ENCODE measurements around the gene VDAC2. TPM values are rescaled to one million over a fixed set of nuclear protein-coding genes. Genes with fewer than 3 reads are reported as not detected.

Gene VDAC2
- polyA plus RNA-seq, 4 donors: 220 to 268 (median 250) TPM

DNA sequence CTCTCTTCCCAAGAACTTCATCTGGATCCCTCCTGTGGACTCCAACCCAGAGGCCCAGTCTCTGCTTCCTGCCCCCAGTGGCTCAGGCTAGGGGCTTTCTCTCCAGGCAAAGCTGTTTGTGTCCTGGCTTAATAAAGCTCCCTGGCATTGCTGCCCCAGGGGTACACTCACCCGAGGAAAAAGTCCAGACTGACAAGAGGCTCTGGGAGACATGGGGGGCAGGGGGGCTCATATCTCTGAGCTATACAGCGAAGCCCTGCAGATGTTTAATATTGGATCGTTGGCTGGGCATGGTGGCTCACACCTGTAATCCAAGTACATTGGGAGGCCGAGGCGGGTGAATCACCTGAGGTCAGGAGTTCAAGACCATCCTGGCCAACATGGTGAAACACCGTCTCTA lies 35.9 kb downstream of the VDAC2 start:
- DNase-seq (ENCODE audit: low read depth in 4 of 4, low spot score in 3 of 4): no peak

DNA sequence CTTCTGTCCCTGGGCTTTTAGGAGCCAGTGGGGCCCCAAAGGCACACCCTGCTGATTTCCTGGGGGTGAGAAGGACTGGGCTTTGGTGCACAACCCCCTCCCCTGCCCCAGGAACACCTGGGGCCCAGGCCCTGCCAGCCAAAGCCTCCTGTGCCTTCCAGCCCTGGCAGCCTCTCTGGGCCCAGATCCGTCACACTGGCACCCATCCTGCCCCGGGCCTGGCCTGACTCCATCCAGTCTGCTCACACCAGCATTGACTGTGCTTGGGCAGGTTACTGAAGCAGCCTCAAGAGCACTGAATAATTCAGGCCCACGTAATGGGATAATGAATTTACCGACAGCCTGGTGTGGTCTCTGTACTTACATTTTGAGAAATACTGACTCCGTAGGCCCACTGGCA lies 37.2 kb downstream of the VDAC2 start:
- DNase-seq (ENCODE audit: low read depth in 4 of 4, low spot score in 3 of 4): no peak

DNA sequence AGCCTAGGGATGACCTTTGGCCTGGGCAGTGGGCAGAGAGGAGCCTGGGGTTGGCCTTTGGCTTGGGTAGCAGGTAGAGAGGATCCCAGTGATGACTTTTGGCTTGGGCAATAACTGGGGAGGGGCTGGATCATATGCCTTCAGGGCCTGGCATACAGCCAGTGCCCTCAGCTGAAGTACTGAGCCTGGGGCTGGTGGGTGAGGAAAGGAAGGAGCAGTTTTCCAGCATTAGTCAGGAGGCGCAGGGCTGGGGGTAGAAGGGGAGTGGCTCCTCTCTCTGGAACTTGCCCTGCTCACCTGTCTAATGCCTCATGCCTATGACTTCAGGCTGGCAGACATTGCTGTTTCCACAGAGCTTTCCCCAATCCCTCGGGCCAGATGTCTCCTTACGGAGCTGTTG lies 40.3 kb downstream of the VDAC2 start:
- DNase-seq (ENCODE audit: low read depth in 4 of 4, low spot score in 3 of 4): no peak

DNA sequence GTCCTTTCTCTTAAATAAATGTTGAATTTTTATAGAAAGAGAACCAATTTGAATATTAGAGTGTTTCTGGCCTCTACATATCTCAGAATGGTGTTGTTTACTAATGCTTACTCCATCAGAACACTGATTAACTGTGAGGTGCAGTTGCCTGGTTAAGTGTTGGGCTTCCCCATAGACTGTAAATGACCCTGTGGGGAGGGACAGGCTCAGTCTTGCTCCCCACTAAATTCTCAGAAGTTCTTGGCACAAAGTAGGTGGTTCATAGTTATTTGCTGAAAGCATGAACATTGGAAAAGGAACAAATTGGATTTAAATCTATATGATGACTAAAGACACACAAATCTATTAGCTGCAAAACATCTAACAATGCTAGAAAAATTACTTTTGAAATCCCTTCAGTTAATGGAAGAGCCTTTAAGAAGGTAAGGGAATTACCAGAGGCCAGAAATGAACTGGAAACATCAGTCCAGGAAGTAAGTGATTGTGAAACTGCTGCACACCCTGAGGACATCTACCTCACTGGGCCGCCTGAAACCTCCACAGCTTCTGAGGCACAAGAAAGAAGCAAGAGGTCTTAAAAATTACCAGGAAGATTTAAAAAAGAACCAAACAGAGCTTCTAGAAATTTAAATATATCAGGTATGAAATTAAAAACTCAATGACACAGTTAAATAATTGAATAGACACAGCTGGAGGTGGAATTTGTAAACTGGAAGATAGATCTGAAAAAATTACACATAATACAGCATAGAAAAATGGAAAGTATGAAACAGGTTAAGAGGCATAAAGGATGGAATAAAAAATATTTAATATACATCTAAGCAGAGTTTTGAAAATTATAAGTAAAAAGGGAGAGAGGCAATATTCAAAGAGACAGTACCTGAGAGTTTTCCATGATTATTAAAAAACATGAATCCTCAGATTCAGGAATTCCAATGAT lies 43.0 kb downstream of the VDAC2 start:
- DNase-seq (ENCODE audit: low read depth in 4 of 4, low spot score in 3 of 4): no peak

DNA sequence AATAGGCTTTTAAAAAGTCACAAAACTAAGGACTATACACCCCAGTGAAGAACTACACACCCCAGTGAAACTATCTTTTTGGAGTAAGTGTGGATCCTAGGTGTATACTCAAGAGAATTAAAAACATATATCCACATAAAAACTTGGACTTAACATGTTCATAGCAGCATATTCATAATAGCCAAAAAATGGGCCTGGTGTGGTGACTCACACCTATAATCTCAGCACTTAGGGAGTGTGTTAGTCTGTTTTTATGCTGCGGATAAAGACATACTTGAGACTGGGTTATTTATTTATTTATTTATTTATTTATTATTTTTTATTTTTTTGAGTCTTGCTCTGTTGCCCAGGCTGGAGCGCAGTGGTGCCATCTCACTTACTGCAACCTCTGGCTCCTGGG lies 44.1 kb downstream of the VDAC2 start:
- DNase-seq (ENCODE audit: low read depth in 4 of 4, low spot score in 3 of 4): no peak

DNA sequence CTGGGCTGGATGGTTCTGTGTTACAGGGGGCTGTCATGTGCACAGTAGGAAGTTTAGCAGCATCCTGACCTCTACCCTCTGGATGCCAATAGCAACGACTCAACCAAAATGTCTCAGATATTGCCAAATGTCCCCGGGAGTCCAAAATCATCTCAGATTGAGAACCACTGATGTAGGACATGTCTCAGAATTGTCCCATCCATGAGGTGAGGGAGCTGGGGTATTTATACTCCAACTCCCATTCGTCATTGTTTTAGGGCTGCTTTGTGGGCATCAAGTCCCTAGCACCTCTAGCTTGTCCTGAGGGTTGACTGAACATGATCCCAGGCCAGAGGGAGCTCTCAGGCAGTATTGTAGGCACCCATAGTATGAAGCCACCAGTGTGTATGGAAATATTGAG lies 50.4 kb downstream of the VDAC2 start:
- DNase-seq (ENCODE audit: low read depth in 4 of 4, low spot score in 3 of 4): no peak

DNA sequence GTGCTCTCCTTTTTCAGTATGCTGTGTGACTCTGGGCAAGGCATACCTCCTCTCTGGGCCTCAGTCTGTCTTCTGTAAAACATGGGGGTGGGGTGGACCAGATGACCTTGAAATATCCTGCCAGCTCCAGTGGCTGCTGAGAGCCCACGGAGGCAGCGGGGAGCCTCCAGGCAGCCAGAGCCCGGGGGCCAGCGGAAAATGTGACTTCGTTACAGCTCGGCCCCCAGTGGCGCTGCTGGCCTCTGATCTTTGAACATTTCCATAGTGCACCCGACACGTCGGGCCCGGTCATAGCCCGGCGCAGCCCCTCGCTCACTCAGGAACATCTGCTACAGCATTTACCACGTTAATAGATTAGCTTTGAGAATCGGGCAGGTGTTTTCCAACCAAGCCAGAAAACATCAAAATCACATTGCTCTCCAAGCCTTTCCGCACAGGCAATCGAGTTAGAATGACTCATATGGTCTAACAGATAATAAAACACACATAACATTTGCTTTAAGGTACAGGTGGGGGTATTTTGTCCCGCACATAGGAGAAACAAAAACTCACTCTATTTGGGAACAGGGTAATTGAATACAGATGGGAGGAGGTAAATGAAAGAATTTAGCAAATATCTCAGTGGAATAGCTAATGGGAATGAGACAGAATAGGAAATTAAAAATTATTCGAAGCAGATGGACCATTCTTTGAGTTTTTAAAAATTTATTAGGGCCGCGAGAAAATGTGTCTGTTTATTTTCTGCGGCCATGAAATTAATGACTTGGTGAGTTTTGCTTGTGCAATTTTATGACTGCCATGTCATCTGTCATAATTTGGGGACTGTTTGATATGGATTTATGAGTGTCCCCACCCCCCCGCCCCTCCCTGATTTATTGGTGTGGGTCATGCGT lies 51.5 kb downstream of the VDAC2 start:
- no peak for DNase-seq (ENCODE audit: low read depth in 4 of 4, low spot score in 3 of 4)

DNA sequence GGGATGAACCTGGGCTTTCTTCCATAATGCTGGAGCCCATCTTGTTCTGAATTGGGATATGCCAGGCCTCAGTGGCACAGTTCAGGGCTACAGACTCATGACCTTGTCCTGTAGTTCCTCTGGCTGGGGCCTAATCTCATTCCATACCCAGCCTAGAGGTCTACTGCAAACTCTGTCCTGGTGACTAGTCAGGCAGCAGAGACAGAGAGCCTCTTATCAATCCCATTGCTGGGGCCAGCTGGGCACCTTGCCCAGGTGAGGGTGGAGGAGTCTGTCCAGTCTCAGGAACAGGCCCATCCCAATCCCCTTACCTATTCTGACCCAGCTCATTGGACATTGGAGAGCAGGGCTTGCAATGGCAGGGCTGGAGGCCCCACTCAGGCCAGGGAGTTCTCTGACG lies 53.2 kb downstream of the VDAC2 start:
- no peak for DNase-seq (ENCODE audit: low read depth in 4 of 4, low spot score in 3 of 4)

GRCh38 chr10:75265856-75266255 lies 55.3 kb downstream of the VDAC2 start:
- DNase-seq (ENCODE audit: low read depth in 4 of 4, low spot score in 3 of 4): no peak

DNA sequence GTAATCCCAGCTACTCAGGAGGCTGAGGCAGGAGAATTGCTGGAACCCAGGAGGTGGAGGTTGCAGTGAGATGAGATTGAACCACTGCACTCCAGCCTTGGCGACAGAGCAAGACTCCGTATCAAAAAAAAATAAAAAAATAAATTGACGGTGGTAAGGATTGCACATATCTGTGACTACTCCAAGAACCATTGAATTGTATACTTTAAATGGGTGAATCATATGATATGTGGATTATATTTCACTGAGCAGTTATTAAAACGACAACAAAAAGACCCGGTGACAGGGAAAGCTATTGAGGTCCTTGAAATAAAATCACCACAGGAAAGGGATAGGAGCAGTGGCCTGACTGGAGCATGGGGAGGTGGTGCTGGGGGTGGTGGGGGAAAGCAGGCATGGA lies 56.3 kb downstream of the VDAC2 start:
- no peak for DNase-seq (ENCODE audit: low read depth in 4 of 4, low spot score in 3 of 4)

- no peak for DNase-seq (ENCODE audit: low read depth in 4 of 4, low spot score in 3 of 4)
Observed at GRCh38 chr10:75269605-75270004, 59.0 kb downstream of the VDAC2 start.

GRCh38 chr10:75272094-75272493 lies 61.5 kb downstream of the VDAC2 start:
- DNase-seq (ENCODE audit: low read depth in 4 of 4, low spot score in 3 of 4): no peak

DNA sequence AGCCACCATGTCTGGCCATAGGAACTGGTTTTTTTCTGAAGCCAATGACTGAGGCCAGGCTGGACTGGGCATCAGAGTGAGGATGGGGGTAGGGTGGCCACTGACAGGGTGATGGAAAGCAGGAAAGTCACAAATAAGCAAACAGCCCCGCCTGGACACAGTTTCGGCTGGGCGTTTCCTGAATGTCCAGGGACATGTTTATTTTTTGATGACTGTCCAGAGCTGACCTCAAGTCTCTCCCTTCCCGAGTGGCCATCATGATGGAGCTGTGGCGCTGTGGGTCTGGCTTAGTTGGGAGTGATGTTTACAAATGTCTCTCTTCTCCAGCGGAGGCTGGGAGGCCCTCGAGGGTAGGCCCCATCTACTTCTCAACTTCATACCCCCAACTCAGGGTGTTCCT lies 62.3 kb downstream of the VDAC2 start:
- DNase-seq (ENCODE audit: low read depth in 4 of 4, low spot score in 3 of 4): no peak

GRCh38 chr10:75276069-75276872 lies 65.7 kb downstream of the VDAC2 start:
- no peak for DNase-seq (ENCODE audit: low read depth in 4 of 4, low spot score in 3 of 4)

- no peak for DNase-seq (ENCODE audit: low read depth in 4 of 4, low spot score in 3 of 4)
Observed at GRCh38 chr10:75280236-75280635, 69.6 kb downstream of the VDAC2 start.

Other genes with a start within 250 kb of the VDAC2 start
- 10 to 100 TPM; 12.2 to 15.6 (median 14.9) TPM for gene SAMD8, start 99.1 kb upstream of the VDAC2 start, polyA plus RNA-seq (ENCODE audit: insufficient read length in 4 of 4)
- gene COMTD1, start 25.2 kb downstream of the VDAC2 start, polyA plus RNA-seq (ENCODE audit: insufficient read length in 4 of 4): 10 to 100 TPM in 1 of 4 donors, 1 to 10 TPM in 3; 5.4 to 12.3 (median 8.0) TPM
- 10 to 100 TPM; 62.3 to 94.6 (median 70.0) TPM for gene ZNF503, start 191.0 kb downstream of the VDAC2 start, polyA plus RNA-seq (ENCODE audit: insufficient read length in 4 of 4)
- gene LRMDA, start 220.8 kb downstream of the VDAC2 start, polyA plus RNA-seq (ENCODE audit: insufficient read length in 4 of 4): 10 to 100 TPM; 19.1 to 23.0 (median 20.7) TPM